Stimulated activated CD4-positive, alpha-beta T cell treated with anti-CD3 and anti-CD28 coated beads, TNF-alpha, amount 100 ng/mL, for 24 hours (primary cell): Measurements from ENCODE around the gene OR1L6.

Experiments
- DNase-seq, 3 experiments: peaks; one replicate each; pipeline ENCODE4 v3.0.0-alpha.2; 2020; ENCODE audit warnings: low read depth in 3 of 3

OR1L6 gene

GRCh38 chr9:122742003-122742402, at the start of gene OR1L6:
TSS of gene OR1L6 (plus strand) at chr9:122742303. CDS start at chr9:122749848, 7,545 bp downstream.
- DNase-seq, result no peak

- no peak for DNase-seq
These were observed 46.4 kb upstream of the OR1L6 start for GRCh38 chr9:122695696-122696095.

- DNase-seq, result no peak
These were observed 24.1 kb upstream of the OR1L6 start for GRCh38 chr9:122718038-122718437.

GRCh38 chr9:122719218-122719617, 22.9 kb upstream of the OR1L6 start:
- DNase-seq, result no peak

GRCh38 chr9:122723690-122724089, 18.4 kb upstream of the OR1L6 start, which contains the start of gene OR1L4:
TSS of gene OR1L4 (plus strand) at chr9:122723990. CDS start at chr9:122723990, 0 bp downstream.
- no peak for DNase-seq

GRCh38 chr9:122754825-122755224, 12.7 kb downstream of the OR1L6 start:
- no peak for DNase-seq

GRCh38 chr9:122767817-122768216, 25.7 kb downstream of the OR1L6 start:
- no peak for DNase-seq

GRCh38 chr9:122777052-122777451, 34.9 kb downstream of the OR1L6 start:
- DNase-seq, result no peak

- no peak for DNase-seq
These were observed 36.0 kb downstream of the OR1L6 start for GRCh38 chr9:122777935-122778627.

GRCh38 chr9:122779181-122779580, 37.1 kb downstream of the OR1L6 start:
- no peak for DNase-seq

GRCh38 chr9:122780026-122780425, 37.9 kb downstream of the OR1L6 start:
- no peak for DNase-seq

GRCh38 chr9:122781671-122782070, 39.6 kb downstream of the OR1L6 start:
- DNase-seq, result no peak

- no peak for DNase-seq
These were observed 43.2 kb downstream of the OR1L6 start for GRCh38 chr9:122785269-122785668.

GRCh38 chr9:122786338-122786737, 44.2 kb downstream of the OR1L6 start:
- no peak for DNase-seq

GRCh38 chr9:122788831-122789230, 46.7 kb downstream of the OR1L6 start, which contains the start of gene OR5C1:
TSS of gene OR5C1 (plus strand) at chr9:122788933. CDS start at chr9:122788933, 0 bp downstream.
- no peak for DNase-seq

- DNase-seq, result no peak
These were observed 47.3 kb downstream of the OR1L6 start for GRCh38 chr9:122789256-122790046.

GRCh38 chr9:122791872-122792669, 50.0 kb downstream of the OR1L6 start:
- DNase-seq, result no peak

GRCh38 chr9:122797316-122798063, 55.4 kb downstream of the OR1L6 start:
- DNase-seq, result no peak
